Smooth muscle cell (in vitro differentiated cells): ENCODE measurements around the gene GLIS1. TPM values are rescaled to one million over a fixed set of nuclear protein-coding genes. Genes with fewer than 3 reads are reported as not detected.

Experiments used
- DNase-seq: peaks from one replicate; lab custom pipeline; 2025; ENCODE audit not compliant: unreplicated experiment; lab: John Stamatoyannopoulos, UW
- H2AFZ ChIP-seq: fragments of 200-600 bp; sonication (generic); 2 replicates; pipeline ENCODE4 v1.6.0; 2016; ENCODE audit warnings: antibody characterized with exemption, low read depth, mild to moderate bottlenecking
- H3F3A ChIP-seq: fragments of 200-600 bp; sonication (generic); 2 replicates; pipeline ENCODE4 v1.6.0; 2017; ENCODE audit warnings: antibody characterized with exemption, low read depth
- H3K27ac ChIP-seq: fragments of 200-600 bp; sonication (generic); 2 replicates; pipeline ENCODE4 v1.5.1; 2016; ENCODE audit warnings: low read depth, mild to moderate bottlenecking
- H3K27me3 ChIP-seq: fragments of 200-600 bp; sonication (generic); 2 replicates; pipeline ENCODE4 v1.6.1; 2016; ENCODE audit warnings: low read depth, mild to moderate bottlenecking
- H3K36me3 ChIP-seq: fragments of 200-600 bp; sonication (generic); 2 replicates; pipeline ENCODE4 v1.5.1; 2016; ENCODE audit warnings: low read depth
- H3K4me1 ChIP-seq: fragments of 200-600 bp; sonication (generic); 2 replicates; pipeline ENCODE4 v1.5.1; 2016; ENCODE audit warnings: low read depth
- H3K4me2 ChIP-seq: fragments of 200-600 bp; sonication (generic); 2 replicates; pipeline ENCODE4 v1.6.0; 2016; ENCODE audit warnings: mild to moderate bottlenecking
- H3K4me3 ChIP-seq: fragments of 200-600 bp; sonication (generic); 2 replicates; pipeline ENCODE4 v1.5.1; 2016; ENCODE audit warnings: mild to moderate bottlenecking
- H3K79me2 ChIP-seq: fragments of 200-600 bp; sonication (generic); 2 replicates; pipeline ENCODE4 v1.6.0; 2016; ENCODE audit warnings: low read depth, mild to moderate bottlenecking
- H3K9ac ChIP-seq: fragments of 200-600 bp; sonication (generic); 2 replicates; pipeline ENCODE4 v1.6.0; 2016; ENCODE audit warnings: low read depth
- H3K9me3 ChIP-seq: fragments of 200-600 bp; sonication (generic); replicated peaks from 2 replicates; pipeline ENCODE4 v1.5.1; 2016; ENCODE audit warnings: low read depth
- H4K20me1 ChIP-seq: fragments of 200-600 bp; sonication (generic); 2 replicates; pipeline ENCODE4 v1.6.0; 2016; ENCODE audit warnings: low read depth
- WGBS: methylation state at CpG from one replicate; pipeline ENCODE4 v1.1.7; 2016; ENCODE audit warnings: low lambda C conversion rate; 5-methylcytosine and 5-hydroxymethylcytosine counted together
- polyA plus RNA-seq: library from polyadenylated mRNA; unstranded; fragments of >200 nt; fragmentation: Nextera tagmentation; extraction: Ambion mirVana; gene quantifications from 2 replicates; pipeline ENCODE4 v1.2.1, GENCODE V29; 2016
- total RNA-seq: library from RNA; depleted of rRNA; stranded (reverse); fragments of >200 nt; gene quantifications from 2 replicates; pipeline ENCODE4 v1.2.3, GENCODE V29; 2014
- TF ChIP-seq, protein P1 (sequence below): fragments of 200-600 bp; sonication (generic); IDR thresholded peaks from 2 replicates; pipeline ENCODE4 v1.5.1; 2017; ENCODE audit warnings: borderline replicate concordance, mild to moderate bottlenecking, antibody characterized with exemption; ENCODE audit not compliant: insufficient read depth, poor library complexity, severe bottlenecking

Gene GLIS1
- total and polyA plus RNA-seq, 2 experiments from 2014 or later: 0.36 to 4.9 TPM

DNA sequence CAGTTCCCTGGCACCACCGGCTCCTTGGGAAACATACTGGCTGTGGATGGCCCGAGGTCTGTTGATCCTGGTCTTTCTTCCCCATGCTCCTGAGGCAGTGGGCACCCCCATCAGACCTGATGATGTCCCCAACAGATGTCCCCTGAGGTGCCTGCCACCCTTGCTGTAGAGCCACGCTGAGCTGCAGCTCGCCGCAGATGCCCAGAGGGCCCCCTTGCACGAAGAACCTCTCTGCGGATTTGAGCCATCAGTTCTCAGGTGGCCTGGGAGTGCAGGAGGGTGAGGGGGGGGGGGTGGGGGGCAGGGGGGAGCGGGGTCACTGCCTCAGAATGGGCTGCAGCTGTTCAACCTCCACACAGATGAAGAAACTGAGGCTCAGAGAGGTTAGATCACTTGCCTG, 60.9 kb downstream of the GLIS1 start:
- Histone ChIP-seq H4K20me1 (no peaks in the 10 kb centered on the region), H3K27me3 (no peaks in the 10 kb centered on the region), H3K27ac (no peak overlapping the region), H3K36me3 (no peaks in the 10 kb centered on the region), H3K4me3 (no peak overlapping the region), H3F3A (no peaks in the 10 kb centered on the region), H2AFZ (no peak overlapping the region), H3K4me1 (peaks cover 4% of the 10 kb centered on the region), H3K79me2 (no peaks in the 10 kb centered on the region), H3K9me3 (no peaks in the 10 kb centered on the region), H3K4me2 (no peak overlapping the region), H3K9ac (no peak overlapping the region)
- TF ChIP-seq, protein P1, sequence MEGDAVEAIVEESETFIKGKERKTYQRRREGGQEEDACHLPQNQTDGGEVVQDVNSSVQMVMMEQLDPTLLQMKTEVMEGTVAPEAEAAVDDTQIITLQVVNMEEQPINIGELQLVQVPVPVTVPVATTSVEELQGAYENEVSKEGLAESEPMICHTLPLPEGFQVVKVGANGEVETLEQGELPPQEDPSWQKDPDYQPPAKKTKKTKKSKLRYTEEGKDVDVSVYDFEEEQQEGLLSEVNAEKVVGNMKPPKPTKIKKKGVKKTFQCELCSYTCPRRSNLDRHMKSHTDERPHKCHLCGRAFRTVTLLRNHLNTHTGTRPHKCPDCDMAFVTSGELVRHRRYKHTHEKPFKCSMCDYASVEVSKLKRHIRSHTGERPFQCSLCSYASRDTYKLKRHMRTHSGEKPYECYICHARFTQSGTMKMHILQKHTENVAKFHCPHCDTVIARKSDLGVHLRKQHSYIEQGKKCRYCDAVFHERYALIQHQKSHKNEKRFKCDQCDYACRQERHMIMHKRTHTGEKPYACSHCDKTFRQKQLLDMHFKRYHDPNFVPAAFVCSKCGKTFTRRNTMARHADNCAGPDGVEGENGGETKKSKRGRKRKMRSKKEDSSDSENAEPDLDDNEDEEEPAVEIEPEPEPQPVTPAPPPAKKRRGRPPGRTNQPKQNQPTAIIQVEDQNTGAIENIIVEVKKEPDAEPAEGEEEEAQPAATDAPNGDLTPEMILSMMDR: no peak
- WGBS: 97% methylated on average over 8 of the region's 8 CpGs
- no peak for DNase-seq

DNA sequence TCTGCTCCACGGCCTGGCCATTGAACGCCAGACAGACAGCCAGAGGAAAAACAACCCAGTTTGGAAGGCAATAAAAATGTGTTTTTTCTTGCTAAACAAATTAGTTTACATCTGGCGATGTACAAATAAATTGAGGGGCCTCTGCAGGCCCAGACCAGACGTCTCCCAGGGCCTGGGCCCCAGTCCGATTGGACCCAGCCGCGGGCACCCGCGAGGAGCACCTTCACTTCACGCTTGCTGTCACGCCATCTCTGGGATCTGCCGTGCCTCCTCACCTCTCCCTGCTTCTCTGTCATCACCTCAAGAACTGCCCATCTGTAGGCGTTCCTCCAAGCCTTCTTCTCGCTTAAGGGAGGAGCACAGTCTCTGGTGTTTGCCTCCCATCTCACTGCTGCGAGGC, 61.5 kb downstream of the GLIS1 start:
- Histone ChIP-seq H3K4me3 (no peak overlapping the region), H3K9me3 (no peaks in the 10 kb centered on the region), H3K36me3 (no peaks in the 10 kb centered on the region), H3K4me1 (peaks cover 4% of the 10 kb centered on the region), H2AFZ (no peak overlapping the region), H3K4me2 (no peak overlapping the region), H3F3A (no peaks in the 10 kb centered on the region), H3K79me2 (no peaks in the 10 kb centered on the region), H3K27me3 (no peaks in the 10 kb centered on the region), H4K20me1 (no peaks in the 10 kb centered on the region), H3K27ac (no peak overlapping the region), H3K9ac (no peak overlapping the region)
- TF ChIP-seq, protein P1: no peak
- 96% methylated on average over 15 of the region's 15 CpGs for WGBS
- DNase-seq: no peak

DNA sequence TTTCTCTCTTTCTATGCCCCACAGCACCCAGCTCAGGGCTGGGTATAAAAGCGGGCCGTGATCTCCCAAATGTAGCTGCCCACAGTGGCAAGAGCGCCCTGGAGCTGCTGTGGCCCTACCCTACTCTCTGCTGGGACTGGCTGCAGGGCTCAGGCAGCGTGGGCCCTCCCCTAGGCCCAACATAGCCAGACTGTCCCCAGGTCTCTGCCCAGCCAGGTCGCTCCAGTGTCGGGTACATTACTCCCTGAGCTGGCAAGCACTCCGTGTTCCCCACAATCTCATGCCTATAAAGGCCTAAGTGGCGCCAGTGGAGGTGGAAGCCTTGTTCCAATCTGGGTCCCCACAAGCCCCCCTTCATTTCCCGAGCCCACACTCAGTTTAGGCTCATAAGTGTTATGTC, 66.2 kb downstream of the GLIS1 start:
- TF ChIP-seq, protein P1: no peak

DNA sequence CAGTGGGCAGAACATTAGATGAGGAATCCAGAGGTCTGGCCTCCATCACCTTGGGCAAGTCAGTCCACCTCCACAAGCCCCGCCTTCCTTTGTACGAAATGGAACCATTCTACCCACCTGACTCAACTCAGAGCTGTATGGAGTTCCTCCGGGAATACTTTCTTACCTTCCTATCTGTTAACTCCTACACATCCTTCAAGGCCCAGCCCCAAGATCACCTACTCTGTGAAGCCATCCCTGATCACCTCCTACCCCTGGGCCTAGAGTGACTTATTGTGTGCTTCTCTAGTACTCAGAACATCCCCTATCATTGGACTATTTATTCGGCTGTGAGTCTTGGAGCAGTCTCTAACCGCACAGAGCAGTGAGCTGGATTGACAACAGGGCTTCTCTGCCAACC, 66.7 kb downstream of the GLIS1 start:
- Histone ChIP-seq H4K20me1 (no peaks in the 10 kb centered on the region), H3K4me1 (no peaks in the 10 kb centered on the region), H3K79me2 (no peaks in the 10 kb centered on the region), H3K4me3 (no peak overlapping the region), H3K27me3 (no peaks in the 10 kb centered on the region), H3F3A (peaks cover 8% of the 10 kb centered on the region), H3K9me3 (no peaks in the 10 kb centered on the region), H2AFZ (no peak overlapping the region), H3K9ac (no peak overlapping the region), H3K4me2 (no peak overlapping the region), H3K36me3 (no peaks in the 10 kb centered on the region), H3K27ac (no peak overlapping the region)
- TF ChIP-seq, protein P1: no peak
- 96% methylated on average over 5 of the region's 5 CpGs for WGBS
- DNase-seq: no peak

More for the DNA sequence above, 66.2 kb downstream of the GLIS1 start:
- Histone ChIP-seq H3K4me3 (no peak overlapping the region), H3K27me3 (no peaks in the 10 kb centered on the region), H3K4me2 (no peak overlapping the region), H3F3A (peaks cover 8% of the 10 kb centered on the region), H3K27ac (no peak overlapping the region), H3K9ac (no peak overlapping the region), H2AFZ (no peak overlapping the region), H3K36me3 (no peaks in the 10 kb centered on the region), H3K79me2 (no peaks in the 10 kb centered on the region), H3K4me1 (no peaks in the 10 kb centered on the region), H3K9me3 (no peaks in the 10 kb centered on the region), H4K20me1 (no peaks in the 10 kb centered on the region)
- 95% methylated on average over 9 of the region's 9 CpGs for WGBS
- no peak for DNase-seq
